HUES48 (cell line): Measurements from ENCODE around the gene RPS5.

Experiments used
- H3K27ac ChIP-seq: one replicate; pipeline ENCODE4 v1.7.0; 2013; ENCODE audit warnings: low read depth, low read length, inconsistent platforms
- H3K27me3 ChIP-seq: 2 replicates; pipeline ENCODE4 v1.6.1; 2013; ENCODE audit warnings: mild to moderate bottlenecking, low read length; ENCODE audit not compliant: control insufficient read depth, insufficient read depth
- H3K36me3 ChIP-seq: 2 replicates; pipeline ENCODE4 v1.6.1; 2013; ENCODE audit warnings: low read length; ENCODE audit not compliant: control insufficient read depth, insufficient read depth
- H3K4me1 ChIP-seq: 2 replicates; pipeline ENCODE4 v1.6.1; 2013; ENCODE audit warnings: mild to moderate bottlenecking, low read length; ENCODE audit not compliant: control insufficient read depth, insufficient read depth
- H3K4me3 ChIP-seq: 2 replicates; pipeline ENCODE4 v1.5.1; 2013; ENCODE audit warnings: mild to moderate bottlenecking, low read depth, low read length
- H3K9ac ChIP-seq: 2 replicates; pipeline ENCODE4 v1.6.1; 2013; ENCODE audit warnings: mild to moderate bottlenecking, low read depth, low read length, moderate library complexity
- H3K9me3 ChIP-seq: 2 replicates; pipeline ENCODE4 v1.6.1; 2013; ENCODE audit warnings: low read length; ENCODE audit not compliant: control insufficient read depth, insufficient read depth

RPS5 gene

GRCh38 chr19:58393725-58394033, 6.6 kb downstream of the RPS5 start:
- H3K27me3 ChIP-seq, result peaks cover 10% of the 10 kb centered on the region
- peaks cover 60% of the 10 kb centered on the region for H3K36me3 ChIP-seq

GRCh38 chr19:58394821-58395219, 7.8 kb downstream of the RPS5 start:
- peaks cover 7% of the 10 kb centered on the region; the same call in 1 of the 2 replicates for H3K4me1 ChIP-seq
- no peak overlapping the region for H3K4me3 ChIP-seq
- no peak overlapping the region for H3K27ac ChIP-seq
- H3K9ac ChIP-seq, result no peak overlapping the region
- H3K27me3 ChIP-seq, result peaks cover 10% of the 10 kb centered on the region
- no peaks in the 10 kb centered on the region for H3K9me3 ChIP-seq
- H3K36me3 ChIP-seq, result peaks cover 51% of the 10 kb centered on the region

More at GRCh38 chr19:58393725-58394033, 6.6 kb downstream of the RPS5 start:
- no peak overlapping the region for H3K9ac ChIP-seq
- H3K4me1 ChIP-seq, result peaks cover 7% of the 10 kb centered on the region; the same call in 1 of the 2 replicates
- no peaks in the 10 kb centered on the region for H3K9me3 ChIP-seq
- H3K4me3 ChIP-seq, result no peak overlapping the region
- no peak overlapping the region for H3K27ac ChIP-seq

DNA sequence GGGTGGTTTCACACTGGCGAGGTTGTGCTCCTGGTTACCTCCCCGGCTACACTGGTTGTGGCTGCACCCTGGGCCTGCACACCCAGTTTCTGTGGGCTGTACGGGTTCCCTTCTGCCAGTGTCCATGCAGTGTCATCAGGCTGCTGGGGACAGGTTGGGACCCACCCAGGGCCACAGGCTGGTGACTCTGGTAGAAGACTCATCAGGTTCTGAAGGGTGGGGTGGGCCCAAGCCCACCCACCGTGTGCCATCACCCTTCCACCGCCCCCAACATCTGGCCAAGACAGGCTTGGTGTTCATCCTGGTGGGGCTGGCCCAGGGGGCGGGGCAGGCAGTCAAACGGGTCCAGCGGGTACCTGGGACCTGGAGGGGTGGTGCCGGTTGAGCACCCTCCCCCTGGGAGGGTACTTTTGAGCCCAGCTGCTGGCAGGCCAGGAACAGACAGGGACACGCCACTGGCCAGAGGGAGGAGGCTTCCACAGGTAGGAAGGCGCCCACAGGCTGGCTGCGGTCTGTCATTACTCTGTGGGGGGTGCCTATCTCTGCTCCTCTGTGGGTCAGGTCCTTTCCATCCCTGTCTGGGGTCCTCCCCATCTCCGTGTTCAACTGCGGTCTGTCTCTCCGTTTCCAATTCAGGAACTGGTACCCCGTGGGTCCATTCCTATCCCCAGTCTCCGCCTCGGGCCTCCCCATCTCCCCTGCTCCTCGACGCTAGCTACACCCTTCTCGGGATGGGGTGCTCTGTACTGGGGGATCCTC, 8.3 kb downstream of the RPS5 start, which contains the start of gene RNF225:
RNF225 (plus strand) TSS at position 437 of the 759 bp plus-strand sequence. CDS start 434 bp downstream, outside the sequence.
- H3K36me3 ChIP-seq, result peaks cover 46% of the 10 kb centered on the region
- no peak within 1 kb of the TSS for H3K9ac ChIP-seq
- peak within 1 kb of the TSS; percentile 53 for H3K4me3 ChIP-seq

DNA sequence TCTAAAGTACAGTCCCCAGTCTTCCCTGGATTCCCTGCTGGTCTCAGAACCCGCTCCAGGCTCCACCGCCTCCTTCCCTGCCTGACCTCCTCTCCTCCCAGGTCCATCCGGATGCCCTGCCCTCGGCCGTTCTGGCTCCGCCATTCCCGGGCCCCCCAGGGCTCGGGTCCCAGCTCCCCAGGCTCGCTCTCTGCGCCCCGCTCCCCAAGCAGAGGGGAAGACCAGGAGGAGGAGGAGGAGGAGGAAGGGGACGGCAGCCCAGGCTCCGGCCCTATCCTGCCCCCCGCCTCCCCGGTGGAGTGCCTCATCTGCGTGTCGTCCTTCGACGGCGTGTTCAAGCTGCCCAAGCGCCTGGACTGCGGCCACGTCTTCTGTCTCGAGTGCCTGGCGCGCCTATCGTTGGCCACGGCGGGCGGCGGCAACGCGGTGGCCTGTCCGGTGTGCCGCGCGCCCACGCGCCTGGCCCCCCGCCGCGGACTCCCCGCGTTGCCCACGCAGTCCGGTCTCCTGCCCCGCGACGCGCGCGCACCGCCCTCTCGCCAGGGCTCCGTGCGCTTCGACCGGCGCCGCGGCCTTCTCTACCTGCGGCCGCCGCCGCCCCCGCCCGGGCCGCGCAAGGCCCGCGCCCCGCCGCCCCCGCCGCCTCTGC, 9.0 kb downstream of the RPS5 start:
- Histone ChIP-seq H3K9ac (no peak overlapping the region), H3K36me3 (peaks cover 39% of the 10 kb centered on the region), H3K9me3 (no peaks in the 10 kb centered on the region), H3K27me3 (peaks cover 10% of the 10 kb centered on the region), H3K4me3 (peak overlapping the region; percentile 53), H3K27ac (no peak overlapping the region), H3K4me1 (peaks cover 7% of the 10 kb centered on the region; the same call in 1 of the 2 replicates)

More for the DNA sequence above, 8.3 kb downstream of the RPS5 start, which contains the start of gene RNF225:
- Histone ChIP-seq H3K4me1 (peaks cover 7% of the 10 kb centered on the region; the same call in 1 of the 2 replicates), H3K27ac (no peak within 1 kb of the TSS), H3K9me3 (no peaks in the 10 kb centered on the region), H3K27me3 (peaks cover 10% of the 10 kb centered on the region)

DNA sequence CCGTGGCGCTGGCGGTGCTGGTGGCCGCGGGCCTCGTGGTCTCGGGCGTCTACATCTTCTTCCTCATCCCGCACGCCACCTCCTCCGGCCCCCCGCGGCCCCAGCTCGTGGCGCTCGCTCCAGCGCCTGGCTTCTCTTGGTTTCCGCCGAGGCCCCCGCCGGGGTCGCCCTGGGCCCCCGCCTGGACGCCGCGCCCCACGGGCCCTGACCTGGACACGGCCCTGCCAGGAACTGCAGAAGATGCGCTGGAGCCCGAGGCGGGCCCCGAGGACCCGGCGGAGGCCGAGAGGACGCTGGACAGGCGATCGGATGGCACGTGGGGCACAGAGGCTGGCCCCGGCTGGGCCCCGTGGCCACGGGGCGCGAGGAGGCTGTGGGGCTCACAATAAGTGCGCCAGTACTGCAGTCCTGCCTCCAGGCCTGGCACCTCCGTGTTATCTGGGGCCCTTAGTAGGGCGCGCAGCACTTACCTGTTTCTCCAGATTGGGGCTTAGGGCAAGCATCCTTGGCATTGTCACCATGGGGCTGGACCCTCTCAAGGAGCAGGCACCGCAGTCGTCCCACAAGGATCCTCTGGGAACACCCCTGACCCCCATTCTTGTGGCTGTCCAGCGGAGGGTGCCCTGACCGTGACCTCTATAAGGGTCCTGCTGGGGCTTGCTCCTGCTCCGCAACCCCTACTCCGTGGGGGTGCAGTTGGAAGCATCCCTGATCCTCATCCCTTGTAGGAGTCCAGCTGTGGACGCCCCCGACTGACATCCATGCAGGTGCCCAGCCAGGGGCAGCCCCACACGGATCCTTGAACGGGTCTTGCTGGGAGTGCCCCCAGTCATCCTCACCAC, 9.8 kb downstream of the RPS5 start:
- H3K36me3 ChIP-seq, result peaks cover 31% of the 10 kb centered on the region
- no peak overlapping the region for H3K27ac ChIP-seq
- peak overlapping the region; percentile 53; the same call in 1 of the 2 replicates for H3K4me3 ChIP-seq
- H3K9me3 ChIP-seq, result no peaks in the 10 kb centered on the region
- peaks cover 10% of the 10 kb centered on the region for H3K27me3 ChIP-seq
- peaks cover 7% of the 10 kb centered on the region; the same call in 1 of the 2 replicates for H3K4me1 ChIP-seq
- no peak overlapping the region for H3K9ac ChIP-seq

DNA sequence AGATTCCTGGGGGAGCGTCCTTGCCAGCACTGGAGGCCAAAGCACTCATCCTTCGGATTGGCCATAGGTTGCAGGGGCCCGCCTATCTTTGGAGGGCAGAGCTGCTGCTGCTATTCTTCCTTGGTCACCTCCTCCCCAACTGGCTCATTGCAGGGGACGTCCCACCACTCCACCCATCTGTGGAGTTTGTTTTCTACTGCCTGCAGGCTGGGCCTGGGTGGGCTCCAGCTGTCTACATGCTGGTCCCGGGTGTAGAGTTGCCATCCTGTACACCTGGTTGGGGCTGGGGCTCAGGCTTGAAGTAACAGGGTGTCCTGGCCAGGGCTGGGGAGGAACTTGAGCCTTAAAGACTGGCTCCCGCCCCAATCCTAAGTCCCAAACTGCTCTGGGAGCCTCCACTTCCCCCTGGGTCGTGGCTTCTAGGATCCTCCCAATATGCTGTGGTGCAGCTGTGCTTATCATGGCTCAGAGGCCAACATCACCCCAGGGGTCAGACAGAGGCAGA, 10.5 kb downstream of the RPS5 start:
- H3K9ac ChIP-seq, result no peak overlapping the region

DNA sequence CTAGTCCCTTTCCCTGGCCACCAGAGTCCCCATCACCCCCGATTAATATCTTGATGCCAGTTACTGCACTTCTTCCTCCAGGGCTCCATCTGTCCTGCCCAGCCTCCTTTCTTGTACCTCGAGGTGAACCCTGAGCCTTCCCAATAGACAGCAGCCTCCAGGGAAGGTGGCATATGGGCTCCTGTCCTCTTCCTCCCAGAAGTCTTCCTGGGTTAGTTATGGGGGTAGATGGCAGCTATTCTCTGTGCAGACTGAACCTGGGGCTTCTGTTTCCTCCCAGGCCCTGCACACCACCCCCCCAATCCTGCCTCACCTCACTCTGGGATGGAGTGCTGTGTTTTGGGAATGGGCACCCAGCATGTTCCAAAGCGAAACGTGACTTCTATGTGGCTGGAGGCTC, 11.0 kb downstream of the RPS5 start:
- Histone ChIP-seq H3K4me3 (no peak overlapping the region), H3K9ac (no peak overlapping the region), H3K9me3 (no peaks in the 10 kb centered on the region), H3K27me3 (peaks cover 10% of the 10 kb centered on the region), H3K27ac (no peak overlapping the region), H3K36me3 (peaks cover 19% of the 10 kb centered on the region), H3K4me1 (peaks cover 7% of the 10 kb centered on the region; the same call in 1 of the 2 replicates)

More for the DNA sequence above, 10.5 kb downstream of the RPS5 start:
- Histone ChIP-seq H3K4me1 (peaks cover 7% of the 10 kb centered on the region; the same call in 1 of the 2 replicates), H3K4me3 (no peak overlapping the region), H3K36me3 (peaks cover 24% of the 10 kb centered on the region), H3K9me3 (no peaks in the 10 kb centered on the region), H3K27ac (no peak overlapping the region), H3K27me3 (peaks cover 10% of the 10 kb centered on the region)

DNA sequence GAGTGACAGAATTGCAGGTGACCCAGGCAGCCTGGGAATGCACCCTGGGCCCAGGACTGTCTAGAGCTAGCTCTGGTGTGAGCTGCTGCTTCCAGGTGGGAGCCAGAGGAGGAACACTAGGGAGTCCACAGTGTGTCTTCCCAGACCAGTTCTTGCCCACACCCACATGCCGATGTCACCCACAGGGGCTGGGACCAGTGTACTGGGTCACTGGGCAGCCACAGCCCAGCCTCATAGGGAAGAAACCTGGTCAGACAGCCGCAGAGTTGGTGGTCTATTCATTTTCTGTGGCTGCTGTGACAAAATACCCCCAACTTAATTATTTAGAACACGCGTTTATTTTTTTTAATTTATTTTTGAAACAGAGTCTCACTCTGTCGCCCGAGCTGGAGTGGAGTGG, 11.5 kb downstream of the RPS5 start:
- Histone ChIP-seq H3K27me3 (peaks cover 10% of the 10 kb centered on the region), H3K36me3 (peaks cover 15% of the 10 kb centered on the region), H3K9me3 (no peaks in the 10 kb centered on the region), H3K9ac (no peak overlapping the region), H3K4me3 (no peak overlapping the region), H3K27ac (no peak overlapping the region), H3K4me1 (peaks cover 7% of the 10 kb centered on the region; the same call in 1 of the 2 replicates)

DNA sequence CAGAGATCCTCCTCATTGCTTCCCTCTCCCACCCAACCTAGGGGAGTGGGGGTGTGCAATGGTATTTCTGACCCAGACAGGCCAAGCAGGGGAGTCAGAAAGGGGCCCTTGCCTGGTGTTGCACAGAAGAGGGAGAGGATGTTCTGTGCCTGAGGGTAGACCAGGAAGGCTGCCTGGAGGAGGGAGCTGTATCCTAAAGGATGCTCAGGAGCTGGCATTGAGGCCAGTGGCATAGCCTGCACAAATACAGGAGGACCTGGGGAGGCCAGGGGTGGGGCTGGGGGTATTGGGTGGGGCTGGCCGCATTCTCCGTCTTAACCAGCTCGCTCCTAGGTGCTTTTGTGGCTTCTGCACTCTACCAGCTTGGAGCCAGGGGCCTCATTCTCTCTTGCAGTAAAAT, 12.8 kb downstream of the RPS5 start:
- no peaks in the 10 kb centered on the region for H3K9me3 ChIP-seq
- H3K27ac ChIP-seq, result no peak overlapping the region
- H3K4me3 ChIP-seq, result no peak overlapping the region
- peaks cover 7% of the 10 kb centered on the region; the same call in 1 of the 2 replicates for H3K4me1 ChIP-seq
- H3K36me3 ChIP-seq, result peaks cover 1% of the 10 kb centered on the region; the same call in 1 of the 2 replicates
- peaks cover 10% of the 10 kb centered on the region for H3K27me3 ChIP-seq
- H3K9ac ChIP-seq, result no peak overlapping the region

GRCh38 chr19:58400316-58400915, 13.3 kb downstream of the RPS5 start:
- Histone ChIP-seq H3K9ac (no peak overlapping the region), H3K27me3 (peaks cover 10% of the 10 kb centered on the region), H3K27ac (no peak overlapping the region), H3K4me3 (peak overlapping the region; percentile 57), H3K36me3 (no peaks in the 10 kb centered on the region), H3K4me1 (peaks cover 7% of the 10 kb centered on the region; the same call in 1 of the 2 replicates), H3K9me3 (no peaks in the 10 kb centered on the region)
